GM21529 (cell line): ENCODE results near the gene PDCD10.
A peak's percentile ranks its signal among the peaks of the same experiment; 100 is the strongest.

Experiments
- ATAC-seq: cut with Tn5 transposase; IDR thresholded peaks from one replicate; pipeline ENCODE4 v1.9.1; 2021; ENCODE audit not compliant: unreplicated experiment

The PDCD10 gene

GRCh38 chr3:167734498-167735232, at the start of gene PDCD10:
PDCD10 (minus strand) TSS chr3:167734892; CDS start chr3:167720157, 14,735 bp downstream.
- ATAC-seq, result peak; percentile 84

- ATAC-seq, result no peak
Observed at GRCh38 chr3:167783781-167784180, 49.1 kb upstream of the PDCD10 start.

GRCh38 chr3:167780214-167780883, 45.7 kb upstream of the PDCD10 start:
- no peak for ATAC-seq

- ATAC-seq, result peak; percentile 46
Observed at GRCh38 chr3:167777356-167777755, 42.7 kb upstream of the PDCD10 start.

GRCh38 chr3:167776066-167776685, 41.5 kb upstream of the PDCD10 start:
- no peak for ATAC-seq

GRCh38 chr3:167773584-167773983, 38.9 kb upstream of the PDCD10 start:
- ATAC-seq, result peak; percentile 83

- peak; percentile 44 for ATAC-seq
Observed at GRCh38 chr3:167772992-167773391, 38.3 kb upstream of the PDCD10 start.

- peak; percentile 76 for ATAC-seq
Observed at GRCh38 chr3:167762296-167762695, 27.6 kb upstream of the PDCD10 start.

GRCh38 chr3:167761302-167761701, 26.6 kb upstream of the PDCD10 start:
- no peak for ATAC-seq

GRCh38 chr3:167754049-167754448, 19.4 kb upstream of the PDCD10 start:
- no peak for ATAC-seq

GRCh38 chr3:167750272-167750971, 15.7 kb upstream of the PDCD10 start:
- peak; percentile 99 for ATAC-seq

GRCh38 chr3:167749728-167750127, 15.0 kb upstream of the PDCD10 start:
- no peak for ATAC-seq

GRCh38 chr3:167749209-167749608, 14.5 kb upstream of the PDCD10 start:
- no peak for ATAC-seq

- no peak for ATAC-seq
Observed at GRCh38 chr3:167743799-167744198, 9.1 kb upstream of the PDCD10 start.

- no peak for ATAC-seq
Observed at GRCh38 chr3:167742338-167742737, 7.6 kb upstream of the PDCD10 start.

- peak; percentile 92 for ATAC-seq
Observed at GRCh38 chr3:167740961-167741587, 6.4 kb upstream of the PDCD10 start.

- no peak for ATAC-seq
Observed at GRCh38 chr3:167739190-167739810, 4.6 kb upstream of the PDCD10 start.

- ATAC-seq, result no peak
Observed at GRCh38 chr3:167738037-167738436, 3.3 kb upstream of the PDCD10 start.

GRCh38 chr3:167736997-167737396, 2.3 kb upstream of the PDCD10 start:
- no peak for ATAC-seq

GRCh38 chr3:167736264-167736787, 1.6 kb upstream of the PDCD10 start:
- ATAC-seq, result no peak
